ENCODE data around the gene FAXC.

FAXC gene

DNA sequence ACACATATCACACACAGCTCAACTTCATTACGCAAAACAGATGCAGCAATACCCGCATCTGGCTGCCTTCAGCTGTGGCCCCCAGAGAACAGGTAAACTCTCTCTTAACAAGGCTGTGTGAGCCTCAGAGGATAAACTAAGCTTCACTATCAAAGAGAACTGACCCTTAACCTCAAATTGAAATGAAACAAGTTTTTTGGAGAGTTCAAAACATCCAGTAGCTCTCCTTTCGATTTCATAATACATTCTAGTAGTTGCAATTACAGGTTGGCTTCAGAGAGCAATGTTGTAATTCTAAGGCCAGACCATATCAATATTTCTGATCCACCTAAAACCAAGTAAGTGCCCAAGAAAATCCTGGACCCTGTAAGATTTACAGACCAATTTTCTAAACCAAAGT is 113.5 kb downstream of the FAXC start:
- in situ Hi-C loops (cut with HindIII; ENCODE audit: low sequenced_read_pairs): no loop called here
- no peak overlapping the region for H3K4me3 ChIP-seq (ENCODE audit: low read depth, low read length)

DNA sequence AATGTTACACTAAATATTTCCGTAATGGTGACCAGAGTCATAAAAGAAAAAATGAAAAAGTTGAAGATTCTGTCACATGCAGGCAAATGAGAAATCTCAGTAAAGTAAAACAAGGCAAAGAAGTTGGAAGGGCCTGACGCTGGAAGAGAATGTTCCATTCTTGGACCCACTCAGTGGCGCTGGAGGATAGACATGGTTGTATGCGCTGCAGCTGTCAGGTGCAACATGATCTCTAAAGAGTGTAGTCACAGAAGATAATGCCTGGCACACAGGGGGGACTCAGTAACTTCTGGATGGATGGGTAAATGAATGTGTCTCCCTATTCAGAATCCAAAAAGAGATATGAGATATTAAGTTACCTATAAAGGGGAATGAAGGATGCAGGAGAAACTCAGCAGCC is 116.3 kb downstream of the FAXC start:
- no peak for DNase-seq (ENCODE audit: low read depth)
- H3K4me3 ChIP-seq (ENCODE audit: low read depth, low read length): no peak overlapping the region
- in situ Hi-C loops (cut with HindIII; ENCODE audit: low sequenced_read_pairs): no loop called here
- TF ChIP-seq, protein P1, sequence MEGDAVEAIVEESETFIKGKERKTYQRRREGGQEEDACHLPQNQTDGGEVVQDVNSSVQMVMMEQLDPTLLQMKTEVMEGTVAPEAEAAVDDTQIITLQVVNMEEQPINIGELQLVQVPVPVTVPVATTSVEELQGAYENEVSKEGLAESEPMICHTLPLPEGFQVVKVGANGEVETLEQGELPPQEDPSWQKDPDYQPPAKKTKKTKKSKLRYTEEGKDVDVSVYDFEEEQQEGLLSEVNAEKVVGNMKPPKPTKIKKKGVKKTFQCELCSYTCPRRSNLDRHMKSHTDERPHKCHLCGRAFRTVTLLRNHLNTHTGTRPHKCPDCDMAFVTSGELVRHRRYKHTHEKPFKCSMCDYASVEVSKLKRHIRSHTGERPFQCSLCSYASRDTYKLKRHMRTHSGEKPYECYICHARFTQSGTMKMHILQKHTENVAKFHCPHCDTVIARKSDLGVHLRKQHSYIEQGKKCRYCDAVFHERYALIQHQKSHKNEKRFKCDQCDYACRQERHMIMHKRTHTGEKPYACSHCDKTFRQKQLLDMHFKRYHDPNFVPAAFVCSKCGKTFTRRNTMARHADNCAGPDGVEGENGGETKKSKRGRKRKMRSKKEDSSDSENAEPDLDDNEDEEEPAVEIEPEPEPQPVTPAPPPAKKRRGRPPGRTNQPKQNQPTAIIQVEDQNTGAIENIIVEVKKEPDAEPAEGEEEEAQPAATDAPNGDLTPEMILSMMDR (IDR thresholded peaks at IDR 0.05; ENCODE audit: low read depth, low read length, missing control alignments): no peak

More for the DNA sequence above, 113.5 kb downstream of the FAXC start:
- TF ChIP-seq, protein P1 (IDR thresholded peaks at IDR 0.05; ENCODE audit: low read depth, low read length, missing control alignments): no peak
- no peak for DNase-seq (ENCODE audit: low read depth)

DNA sequence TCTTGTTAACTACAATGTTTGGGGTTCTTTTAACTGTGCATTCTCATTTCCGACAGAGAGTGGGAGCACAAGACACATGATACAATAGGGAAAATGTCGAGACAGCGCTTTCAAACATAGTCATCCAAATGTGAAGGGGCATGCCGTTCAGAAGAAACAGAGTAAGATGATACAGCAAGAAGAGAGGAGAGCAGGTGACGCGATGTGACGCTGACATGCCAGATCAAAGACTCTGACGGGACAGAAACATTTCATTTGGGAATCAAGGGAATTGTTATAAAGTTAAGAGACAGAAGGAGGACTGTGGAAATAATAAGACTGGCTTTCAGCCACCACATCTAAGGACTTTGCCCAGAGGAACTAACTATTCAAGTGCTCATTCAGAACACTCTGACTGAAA is 117.4 kb downstream of the FAXC start:
- TF ChIP-seq, protein P1 (IDR thresholded peaks at IDR 0.05; ENCODE audit: low read depth, low read length, missing control alignments): no peak
- no peak for DNase-seq (ENCODE audit: low read depth)
- H3K4me3 ChIP-seq (ENCODE audit: low read depth, low read length): no peak overlapping the region
- in situ Hi-C loops (cut with HindIII; ENCODE audit: low sequenced_read_pairs): no loop called here

DNA sequence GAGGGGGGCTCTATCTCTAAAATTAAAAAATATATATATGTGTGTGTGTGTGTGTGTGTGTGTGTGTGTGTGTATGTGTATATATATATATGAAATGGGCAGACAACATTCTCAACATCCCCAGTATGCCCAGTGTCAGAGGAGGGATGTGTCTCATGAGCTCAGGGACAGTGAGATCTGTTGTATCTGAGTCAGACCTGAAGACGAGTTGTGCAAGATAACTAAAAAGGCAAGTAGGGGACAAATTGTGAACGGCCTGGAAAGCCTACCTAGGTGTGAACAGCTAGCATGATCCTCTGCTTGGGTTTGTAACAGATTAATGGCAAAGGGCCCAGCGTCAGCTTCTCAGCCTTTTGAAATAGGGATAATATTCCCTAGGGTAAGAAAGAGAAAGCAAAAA is 124.3 kb downstream of the FAXC start:
- in situ Hi-C loops (cut with HindIII; ENCODE audit: low sequenced_read_pairs): no loop called here
- DNase-seq (ENCODE audit: low read depth): no peak
- TF ChIP-seq, protein P1 (IDR thresholded peaks at IDR 0.05; ENCODE audit: low read depth, low read length, missing control alignments): no peak
- H3K4me3 ChIP-seq (ENCODE audit: low read depth, low read length): no peak overlapping the region

Measured in astrocyte of the cerebellum (primary cell).